GM19397 (cell line): ENCODE results near the gene INSR.
"Not testable (repeated sequence)": the region's sequence is repeated elsewhere in the genome, so short reads cannot be mapped to it uniquely, and the experiment has no call there.

ENCODE experiments used
- ATAC-seq: cut with Tn5 transposase; IDR thresholded peaks from one replicate; pipeline ENCODE4 v1.9.1; 2021; ENCODE audit warnings: mild to moderate bottlenecking, moderate library complexity; ENCODE audit not compliant: unreplicated experiment

The INSR gene

GRCh38 chr19:7104747-7105447 is 189.3 kb downstream of the INSR start:
- no peak for ATAC-seq

DNA sequence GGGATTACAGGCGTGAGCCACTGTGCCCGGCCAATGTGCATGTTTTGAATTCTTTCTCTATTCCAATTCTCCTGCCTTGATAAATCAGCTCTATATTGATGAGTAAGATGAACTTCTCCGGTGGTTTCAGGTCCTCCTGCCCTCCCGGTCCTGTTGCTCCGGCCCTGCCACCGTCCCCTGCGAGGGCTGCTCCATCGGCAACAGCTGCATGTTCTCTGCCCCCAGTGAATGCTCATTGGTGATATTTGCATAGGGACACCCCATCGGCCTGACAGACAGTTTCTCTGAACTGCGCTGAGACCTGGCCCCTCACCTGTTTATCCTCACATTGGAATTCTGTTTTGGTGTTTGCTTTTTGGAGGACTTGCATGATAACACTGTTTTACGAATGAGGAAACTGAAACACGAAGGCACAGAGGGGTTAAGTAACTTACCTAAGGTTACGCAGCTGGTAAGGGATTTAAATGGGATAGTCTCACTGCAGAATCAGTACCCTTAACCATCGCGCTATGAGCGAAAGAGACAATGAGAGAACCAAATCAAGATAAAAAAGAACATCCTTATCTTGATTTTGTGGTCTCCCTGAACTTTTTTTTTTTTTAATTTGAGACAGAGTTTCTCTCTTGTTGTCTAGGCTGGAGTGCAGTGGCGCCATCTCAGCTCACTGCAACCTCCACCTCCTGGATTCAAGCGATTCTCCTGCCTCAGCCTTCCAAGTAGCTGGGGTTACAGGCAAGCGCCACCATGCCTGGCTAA is 192.5 kb downstream of the INSR start:
- ATAC-seq, result no peak

DNA sequence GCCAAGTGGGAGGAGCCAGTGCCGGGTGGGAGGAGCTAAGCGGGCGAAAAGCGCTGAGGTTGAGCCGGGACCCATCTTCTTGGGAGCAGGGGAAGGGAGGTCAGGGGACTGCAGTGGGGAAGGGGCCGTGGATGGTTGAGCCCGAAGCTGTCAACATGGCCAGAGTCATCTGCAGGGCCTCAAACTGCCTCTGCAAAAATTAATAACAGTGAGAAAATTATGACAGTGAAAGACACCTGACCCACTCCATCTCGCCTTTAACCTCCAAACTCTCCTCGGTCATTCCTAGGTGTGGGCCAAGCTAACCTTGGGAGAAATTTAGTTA is 194.7 kb downstream of the INSR start:
- no peak for ATAC-seq

GRCh38 chr19:7098701-7099596 is 195.3 kb downstream of the INSR start:
- peak; percentile 81 for ATAC-seq

GRCh38 chr19:7098096-7098495 is 196.1 kb downstream of the INSR start:
- ATAC-seq, result no peak

- no peak for ATAC-seq
These were observed 205.2 kb downstream of the INSR start for GRCh38 chr19:7088999-7089398.

- no peak for ATAC-seq
These were observed 210.9 kb downstream of the INSR start for GRCh38 chr19:7083076-7083956.

DNA sequence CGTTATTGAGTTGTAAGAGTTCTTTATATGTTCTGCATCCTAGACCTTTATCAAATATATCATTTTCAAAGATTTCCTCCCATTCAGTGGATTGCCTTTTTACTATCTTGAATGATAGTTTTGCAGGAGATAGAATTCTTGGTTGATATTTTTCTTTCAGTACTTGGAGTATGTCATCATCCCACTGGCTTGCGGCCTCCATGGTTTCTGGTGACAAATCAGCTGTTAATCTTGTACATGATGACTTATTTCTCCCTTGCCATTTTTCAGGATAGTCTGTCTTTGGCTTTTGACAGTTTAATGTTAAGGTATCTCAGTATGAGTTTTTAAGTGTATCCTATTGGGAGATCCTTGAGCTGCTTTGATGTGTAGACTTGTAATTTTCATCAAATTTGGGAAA is 216.2 kb downstream of the INSR start:
- ATAC-seq, result no peak

- no peak for ATAC-seq
These were observed 218.1 kb downstream of the INSR start for GRCh38 chr19:7076151-7076550.

- ATAC-seq, result no peak
These were observed 219.4 kb downstream of the INSR start for GRCh38 chr19:7074705-7075282.

DNA sequence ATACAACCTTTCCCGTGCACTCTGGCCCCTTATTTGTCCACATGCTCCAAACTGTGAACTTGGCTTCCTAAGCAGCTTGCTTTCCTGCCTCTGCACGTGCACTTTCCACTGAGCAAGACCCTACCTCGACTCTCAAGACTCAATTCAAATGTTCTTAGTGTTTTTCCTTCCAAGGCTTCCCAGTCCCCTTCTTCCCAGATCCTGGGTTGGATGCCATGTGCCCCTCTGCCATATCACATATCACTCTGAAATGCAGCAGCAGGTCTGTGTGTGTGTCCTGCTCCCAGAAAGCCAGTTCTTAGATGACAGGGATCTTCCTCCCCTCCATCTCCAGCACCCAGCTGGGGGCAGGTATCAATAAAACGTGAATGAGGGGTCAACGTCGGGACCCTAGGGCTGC is 221.7 kb downstream of the INSR start:
- ATAC-seq, result no peak

DNA sequence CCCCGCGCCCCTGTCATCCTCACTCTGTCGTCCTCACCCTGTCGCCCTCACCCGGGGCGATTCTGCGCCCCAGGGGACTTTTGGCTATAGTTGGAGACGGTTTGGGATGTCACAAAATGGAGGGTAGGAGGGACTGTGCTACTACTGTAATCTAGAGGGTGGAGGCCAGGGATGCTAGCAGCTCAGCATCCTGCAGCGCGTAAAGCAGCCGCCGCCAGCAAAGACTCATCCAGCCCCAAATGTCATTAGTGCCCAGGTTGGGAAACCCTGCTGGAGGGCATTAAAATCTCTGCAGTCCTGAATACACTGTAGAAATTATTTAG is 224.3 kb downstream of the INSR start:
- ATAC-seq, result peak; percentile 15

- ATAC-seq, result peak; percentile 94
These were observed 224.9 kb downstream of the INSR start, which contains the start of gene ZNF557 for GRCh38 chr19:7069042-7069903. Gene ZNF557 (plus strand): TSS chr19:7069703. CDS start chr19:7075075, 5,372 bp downstream.

GRCh38 chr19:7068599-7068998 is 225.6 kb downstream of the INSR start:
- no peak for ATAC-seq

- no peak for ATAC-seq
These were observed 226.5 kb downstream of the INSR start for GRCh38 chr19:7067716-7068115.

DNA sequence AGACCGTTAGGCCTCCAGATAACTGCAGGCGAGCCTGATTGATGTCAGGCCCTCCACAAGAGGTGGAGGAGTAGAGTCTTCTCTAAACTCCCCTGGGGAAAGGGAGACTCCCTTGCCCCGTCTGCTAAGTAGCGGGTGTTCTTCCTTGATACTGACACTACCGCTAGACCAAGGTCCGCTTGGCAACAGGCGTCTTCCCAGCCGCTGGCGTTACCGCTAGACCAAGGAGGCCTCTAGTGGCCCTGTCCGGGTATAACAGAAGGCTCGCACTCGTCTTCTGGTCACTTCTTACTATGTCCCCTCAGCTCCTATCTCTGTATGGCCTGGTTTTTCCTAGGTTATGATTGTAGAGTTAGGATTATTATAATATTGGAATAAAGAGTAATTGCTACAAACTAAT is 227.1 kb downstream of the INSR start:
- ATAC-seq, result not testable (repeated sequence)

DNA sequence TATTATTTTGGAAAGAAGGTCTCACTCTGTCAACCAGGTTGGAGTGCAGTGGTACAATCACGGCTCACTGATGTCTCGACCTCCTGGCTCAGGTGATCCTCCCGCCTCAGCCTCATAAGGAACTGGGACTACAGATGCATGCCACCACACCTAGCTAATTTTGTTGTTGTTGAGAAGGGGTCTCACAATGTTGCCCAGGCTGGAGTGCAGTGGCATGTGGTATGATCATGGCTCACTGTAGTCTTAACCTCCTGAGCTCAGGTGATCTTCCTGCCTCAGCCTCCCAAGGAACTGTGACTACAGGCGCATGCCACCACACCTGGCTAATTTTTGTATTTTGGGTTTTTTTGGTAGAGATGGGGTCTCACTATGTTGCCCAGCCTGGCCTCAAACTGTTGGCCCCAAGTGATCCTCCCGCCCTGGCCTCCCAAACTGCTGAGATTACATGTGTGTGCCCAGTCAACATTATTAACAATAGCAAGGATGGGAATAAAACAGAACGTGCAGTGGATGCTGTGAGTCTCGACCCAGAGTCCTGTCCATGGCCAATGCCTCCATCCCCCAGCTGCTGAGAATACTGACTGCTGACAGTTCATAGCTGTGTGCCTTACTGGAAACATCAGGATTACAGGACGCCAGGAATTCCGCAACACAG is 230.3 kb downstream of the INSR start:
- ATAC-seq, result no peak

DNA sequence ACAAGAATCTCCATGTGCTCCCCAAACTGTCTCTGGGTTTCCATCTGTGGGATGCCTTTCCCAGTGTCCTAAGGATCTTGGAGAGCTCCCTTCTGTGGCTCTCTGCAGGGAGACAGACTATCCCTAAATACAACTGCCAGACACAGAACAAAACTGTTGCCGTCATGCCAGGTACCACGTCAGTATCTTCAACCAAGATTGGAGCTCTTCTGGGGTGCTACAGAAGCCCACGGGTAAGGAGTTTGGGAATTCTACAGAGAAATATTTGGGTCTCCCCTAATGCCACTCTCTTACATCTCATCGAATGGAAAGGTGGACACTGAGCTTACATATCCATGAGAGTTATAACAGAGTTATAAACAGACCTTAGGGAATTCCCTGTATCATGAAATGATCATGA is 230.9 kb downstream of the INSR start:
- ATAC-seq, result no peak
